Activated naive CD4-positive, alpha-beta T cell treated with anti-CD3 and anti-CD28 coated beads, Interleukin-2, amount 50 U/mL, for 72 hours (primary cell): ENCODE results near the gene ALS2. TPM values are rescaled to one million over a fixed set of nuclear protein-coding genes. Genes with fewer than 3 reads are reported as not detected.
A peak's percentile ranks its signal among the peaks of the same experiment; 100 is the strongest.

Source experiments
- ATAC-seq, 2 donors: fragments of 150-1000 bp; cut with Tn5 transposase; 2 replicates each; pipeline ENCODE4 v1.10.0; 2021; ENCODE audit warnings: mild to moderate bottlenecking in 2 of 2, moderate library complexity in 2 of 2
- DNase-seq, 2 donors: peaks; one replicate each; pipeline ENCODE4 v3.0.0; 2021 to 2022; ENCODE audit warnings: low spot score in 2 of 2
- H3K27ac Mint-ChIP-seq, 2 donors: one replicate each; pipeline ENCODE4 v1.8.0; 2022; ENCODE audit warnings: mild to moderate bottlenecking in 2 of 2, mixed read lengths in 2 of 2
- H3K36me3 Mint-ChIP-seq, 2 donors: one replicate each; pipeline ENCODE4 v1.8.0; 2022; ENCODE audit warnings: mixed read lengths in 2 of 2
- H3K9me3 Mint-ChIP-seq, 2 donors: one replicate each; pipeline ENCODE4 v1.8.0; 2022; ENCODE audit warnings: mixed read lengths in 2 of 2
- total RNA-seq, 2 donors: library from RNA; stranded (reverse); gene quantifications; one replicate each; pipeline ENCODE4 v1.2.3, GENCODE V29; 2022

The ALS2 gene
- total RNA-seq, 2 donors from 2014 or later = 12.1 to 12.7 TPM

DNA sequence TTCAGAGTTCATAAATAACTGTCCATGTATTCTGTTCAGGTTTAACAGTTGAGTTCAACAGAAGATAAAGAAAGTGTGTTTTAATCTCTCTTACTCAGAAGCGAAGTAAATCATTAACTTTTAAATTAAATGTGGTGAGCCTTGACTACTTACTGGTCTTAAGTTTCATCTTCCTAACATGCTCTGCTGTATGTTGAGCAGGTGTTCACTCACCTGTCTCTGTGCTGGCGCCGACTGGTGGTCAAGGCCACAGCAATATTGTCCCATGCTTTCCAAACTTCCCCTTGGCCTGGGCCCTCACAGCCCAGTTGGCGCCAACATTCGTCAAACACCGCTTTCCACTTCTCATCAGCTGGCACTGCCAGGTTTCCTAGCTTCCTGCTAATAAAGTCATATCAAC lies 65.3 kb downstream of the ALS2 start:
- ATAC-seq (no peak), DNase-seq (no peak)
- Mint-ChIP-seq H3K36me3 (peaks cover 16 to 25% of the 10 kb centered on the region in 2 donors), H3K27ac (peak overlapping the region in 1 of 2 donors; percentile 80), H3K9me3 (peaks cover 0 to 7% of the 10 kb centered on the region in 2 donors)

DNA sequence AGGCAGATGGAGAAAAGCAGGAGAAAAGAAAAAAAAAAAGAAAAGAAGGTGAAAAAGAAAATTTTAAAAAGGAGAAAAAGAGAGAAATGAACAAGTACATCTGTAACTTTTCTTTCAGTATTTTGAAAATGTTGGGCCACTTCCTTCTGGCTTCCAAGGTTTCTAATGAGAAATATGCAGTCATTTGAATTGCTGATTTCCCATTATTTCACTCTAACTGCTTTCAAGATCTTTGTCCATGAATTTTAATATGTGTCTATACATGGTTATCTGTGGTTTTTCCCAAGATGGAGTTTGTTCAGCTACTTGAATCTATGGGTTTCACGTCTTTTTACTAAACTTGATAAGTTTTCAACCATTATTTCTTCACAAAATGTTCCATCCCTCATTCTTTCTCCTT lies 68.0 kb downstream of the ALS2 start:
- H3K27ac Mint-ChIP-seq = no peak overlapping the region

DNA sequence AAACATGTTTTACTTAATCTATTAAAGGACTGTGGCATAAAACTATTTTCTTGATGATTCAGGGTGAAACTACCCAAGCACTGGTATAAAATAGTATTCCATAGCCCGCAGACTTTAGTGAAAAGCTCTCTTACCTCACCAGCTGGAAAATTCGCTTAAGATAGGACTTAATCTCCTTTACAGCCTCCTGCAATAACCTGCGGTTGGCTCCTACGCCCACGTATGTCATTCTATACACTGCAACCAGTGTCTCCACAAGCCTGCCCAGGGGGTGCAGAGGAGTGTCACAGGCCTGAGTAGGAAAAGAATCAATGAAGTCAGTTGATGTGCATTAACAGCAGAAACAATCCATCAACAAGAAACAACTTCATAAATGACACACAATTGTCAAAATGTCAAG lies 71.0 kb downstream of the ALS2 start:
- Mint-ChIP-seq H3K36me3 (peaks cover 0 to 5% of the 10 kb centered on the region in 2 donors), H3K27ac (no peak overlapping the region), H3K9me3 (no peaks in the 10 kb centered on the region)
- ATAC-seq (no peak), DNase-seq (no peak)

More for the DNA sequence above, 68.0 kb downstream of the ALS2 start:
- Mint-ChIP-seq H3K9me3 (no peaks in the 10 kb centered on the region), H3K36me3 (peaks cover 6 to 16% of the 10 kb centered on the region in 2 donors)
- ATAC-seq (no peak), DNase-seq (no peak)

GRCh38 chr2:201709049-201709448 lies 71.7 kb downstream of the ALS2 start:
- H3K36me3 Mint-ChIP-seq = no peaks in the 10 kb centered on the region
- no peaks in the 10 kb centered on the region for H3K9me3 Mint-ChIP-seq
- DNase-seq = no peak
- ATAC-seq = no peak
- H3K27ac Mint-ChIP-seq = no peak overlapping the region

DNA sequence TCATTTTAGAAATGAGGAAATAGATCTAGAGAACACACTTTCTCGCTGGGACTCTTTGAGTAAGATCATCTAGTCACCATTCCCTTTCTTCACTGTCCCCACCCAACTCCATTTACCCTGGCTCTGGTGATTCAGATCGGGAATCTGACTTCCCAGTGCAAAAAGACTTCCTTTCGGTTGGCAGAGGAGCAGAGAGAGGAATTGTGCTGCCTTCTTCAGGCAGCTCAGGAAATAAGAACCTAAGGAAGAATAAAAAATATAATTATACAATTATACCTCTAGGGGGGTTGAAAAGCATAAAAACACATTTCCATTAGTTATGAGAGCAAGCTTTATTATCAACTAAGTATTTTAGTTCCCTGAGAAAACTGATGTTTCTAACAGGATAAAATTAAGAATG lies 73.0 kb downstream of the ALS2 start:
- ATAC-seq (no peak), DNase-seq (no peak)
- Mint-ChIP-seq H3K27ac (peak overlapping the region in 1 of 2 donors; percentile 45), H3K9me3 (no peaks in the 10 kb centered on the region), H3K36me3 (no peaks in the 10 kb centered on the region)

DNA sequence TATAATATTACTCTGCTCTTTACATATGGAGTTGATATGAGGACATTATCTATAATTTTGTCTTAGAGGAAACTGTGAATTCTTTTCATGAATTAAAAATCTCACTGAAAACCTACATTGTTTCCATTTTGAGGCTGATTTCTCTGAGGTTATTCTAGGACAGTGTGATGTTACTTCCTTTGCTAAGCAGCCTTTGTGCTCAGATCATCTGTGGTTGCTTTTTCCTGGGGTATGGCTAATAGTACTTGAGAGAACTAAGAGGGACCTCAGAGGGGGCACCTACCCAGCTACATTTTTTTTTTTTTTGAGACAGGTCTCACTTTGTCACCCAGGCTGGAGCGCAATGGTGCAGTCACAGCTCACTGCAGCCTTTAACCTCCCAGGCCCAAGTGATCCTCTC lies 73.6 kb downstream of the ALS2 start:
- H3K36me3 Mint-ChIP-seq = no peaks in the 10 kb centered on the region
- no peak overlapping the region for H3K27ac Mint-ChIP-seq
- H3K9me3 Mint-ChIP-seq = no peaks in the 10 kb centered on the region
- no peak for DNase-seq
- ATAC-seq = no peak

DNA sequence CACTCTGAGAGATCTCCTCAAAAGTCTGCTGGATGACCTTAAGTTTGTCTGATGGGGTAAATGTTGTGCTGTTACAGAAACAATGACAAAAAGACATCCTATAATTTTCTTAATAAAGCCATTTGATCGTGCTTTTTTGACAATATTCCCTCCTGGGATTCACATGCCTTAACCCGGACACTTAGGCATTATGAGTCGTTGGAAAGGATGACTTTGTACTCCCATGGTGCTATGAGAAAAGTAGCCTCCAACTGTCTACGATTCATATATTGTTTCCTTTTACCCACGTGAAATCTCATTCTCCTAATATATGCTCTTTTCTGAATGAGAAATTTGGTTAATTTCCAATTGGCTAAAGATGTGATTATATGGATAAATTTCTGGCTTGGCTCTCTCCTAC lies 76.2 kb downstream of the ALS2 start:
- no peaks in the 10 kb centered on the region for H3K36me3 Mint-ChIP-seq
- H3K9me3 Mint-ChIP-seq = no peaks in the 10 kb centered on the region
- no peak overlapping the region for H3K27ac Mint-ChIP-seq
- ATAC-seq (no peak), DNase-seq (no peak)

DNA sequence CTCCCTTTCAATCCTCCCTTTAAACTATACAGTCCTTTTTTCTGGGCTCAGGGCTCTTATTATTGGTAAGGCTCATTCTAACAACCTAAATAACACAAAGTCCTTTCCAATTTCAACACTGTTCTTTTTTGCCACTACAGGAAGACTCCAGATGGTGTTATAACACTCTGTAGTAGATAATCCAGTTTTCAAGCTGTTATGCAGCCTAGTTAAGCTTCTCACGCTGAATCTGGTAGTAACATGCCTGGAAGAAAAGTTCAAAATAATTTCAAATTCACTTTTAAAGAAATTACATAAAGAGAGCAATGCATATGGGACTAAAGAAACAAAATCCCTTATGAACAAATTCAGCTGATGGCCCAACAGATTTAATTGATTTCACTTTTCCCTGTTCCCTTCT lies 79.1 kb downstream of the ALS2 start:
- H3K27ac Mint-ChIP-seq = no peak overlapping the region
- H3K36me3 Mint-ChIP-seq = no peaks in the 10 kb centered on the region
- DNase-seq (no peak), ATAC-seq (no peak)
- no peaks in the 10 kb centered on the region for H3K9me3 Mint-ChIP-seq

- Mint-ChIP-seq H3K9me3 (no peaks in the 10 kb centered on the region), H3K36me3 (no peaks in the 10 kb centered on the region), H3K27ac (no peak overlapping the region)
- DNase-seq = no peak
- no peak for ATAC-seq
These were observed 81.3 kb downstream of the ALS2 start for GRCh38 chr2:201699416-201699815.

DNA sequence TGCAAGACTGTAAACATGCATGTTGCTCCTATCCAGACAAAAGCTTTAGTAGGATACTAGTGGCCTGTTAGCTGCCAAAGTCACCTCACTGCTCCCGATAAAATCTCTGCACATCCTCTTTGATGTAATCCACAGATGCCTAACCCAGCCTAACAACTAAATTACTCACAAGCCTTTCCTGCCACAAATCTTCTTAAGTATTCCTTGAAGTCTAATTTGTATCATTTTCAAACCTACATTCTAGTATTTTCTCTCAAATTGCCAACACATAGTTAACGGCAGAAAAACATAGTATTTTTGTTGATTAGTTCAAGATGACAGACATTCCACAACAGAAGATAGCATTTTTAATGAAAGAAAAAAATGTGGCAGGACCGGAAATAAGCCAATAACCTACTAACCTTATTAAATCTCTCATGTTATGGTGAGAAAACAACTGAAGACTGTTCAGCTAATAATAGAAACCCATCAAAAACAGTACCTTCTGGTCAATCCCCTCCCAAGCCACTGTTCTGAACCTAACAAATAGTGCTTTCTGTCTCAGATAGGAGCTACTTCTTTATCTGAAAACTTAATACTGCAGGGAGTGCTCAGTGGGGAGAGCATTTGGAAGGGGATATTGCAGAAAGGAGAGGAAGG lies 82.0 kb downstream of the ALS2 start, which contains the start of gene MPP4:
TSS of gene MPP4 (minus strand) at position 57 of the 639 bp plus-strand sequence. CDS start 4,690 bp downstream, outside the sequence.
- DNase-seq = no peak
- no peak for ATAC-seq
- H3K36me3 Mint-ChIP-seq = no peaks in the 10 kb centered on the region
- no peak within 1 kb of the TSS for H3K27ac Mint-ChIP-seq
- no peaks in the 10 kb centered on the region for H3K9me3 Mint-ChIP-seq

DNA sequence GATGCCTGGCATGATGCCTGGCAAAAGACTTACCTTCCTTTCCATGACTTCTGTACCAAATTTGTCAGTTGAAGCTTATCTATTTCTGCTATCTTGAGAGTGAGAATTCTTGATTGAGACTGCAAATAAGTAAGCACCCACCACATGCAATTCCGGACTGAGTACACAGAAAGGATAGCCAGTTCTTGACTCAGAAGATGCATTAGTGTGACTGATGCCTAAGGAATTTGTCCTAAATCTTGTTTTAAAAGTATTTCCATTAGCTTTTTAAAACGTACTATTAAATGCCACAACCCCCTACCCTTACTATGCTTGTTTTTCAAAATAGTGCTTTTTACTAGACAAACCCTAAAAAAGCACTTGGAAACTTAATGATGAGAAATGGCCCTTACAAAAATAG lies 82.8 kb downstream of the ALS2 start:
- Mint-ChIP-seq H3K36me3 (no peaks in the 10 kb centered on the region), H3K27ac (no peak overlapping the region), H3K9me3 (no peaks in the 10 kb centered on the region)
- no peak for DNase-seq
- ATAC-seq = no peak

DNA sequence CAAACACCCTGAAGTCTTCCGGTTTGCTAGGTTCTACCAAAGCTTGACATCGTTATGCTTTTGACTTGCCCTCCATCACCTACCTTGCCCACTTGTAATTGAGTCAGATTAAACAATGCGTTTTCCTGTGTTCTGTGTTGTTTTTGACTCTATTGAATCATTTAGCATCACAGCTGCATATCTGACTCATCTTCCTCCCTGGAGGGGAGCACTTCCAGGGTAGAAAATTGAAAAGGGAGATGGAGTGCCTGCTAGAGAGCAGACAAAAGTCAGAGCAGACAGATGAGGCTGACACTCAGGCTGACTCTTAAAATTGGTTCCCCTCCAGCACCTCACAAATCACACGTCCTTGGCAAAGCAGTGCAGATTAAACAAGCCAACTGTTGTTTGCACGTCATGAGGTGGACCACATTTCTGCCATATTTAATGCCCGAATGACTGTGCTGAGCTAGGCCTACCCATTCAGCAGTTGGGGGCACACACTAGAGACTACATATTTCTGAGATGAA lies 84.5 kb downstream of the ALS2 start:
- Mint-ChIP-seq H3K36me3 (no peaks in the 10 kb centered on the region), H3K9me3 (no peaks in the 10 kb centered on the region), H3K27ac (no peak overlapping the region)
- DNase-seq (no peak), ATAC-seq (peak in 1 of 2 donors; percentile 51)

DNA sequence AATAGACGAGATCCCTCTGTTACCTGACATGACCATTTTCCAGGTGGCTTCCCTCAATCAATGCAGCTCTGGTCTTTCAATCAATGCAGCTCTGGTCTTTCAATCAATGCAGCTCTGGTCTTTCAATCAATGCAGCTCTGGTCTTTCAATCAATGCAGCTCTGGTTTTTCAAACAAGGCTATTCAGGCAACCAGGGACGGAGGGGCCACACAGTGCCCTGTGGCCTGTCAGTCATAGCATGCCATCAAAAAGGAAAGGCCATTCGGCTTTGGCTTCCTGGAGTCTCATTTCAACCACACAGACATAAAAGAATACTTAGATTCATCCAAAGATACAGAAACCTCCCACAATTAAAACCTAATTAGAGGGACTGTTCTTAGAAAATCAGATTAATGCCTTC lies 95.6 kb downstream of the ALS2 start:
- ATAC-seq = no peak
- Mint-ChIP-seq H3K27ac (no peak overlapping the region), H3K9me3 (no peaks in the 10 kb centered on the region), H3K36me3 (no peaks in the 10 kb centered on the region)
- DNase-seq = no peak

DNA sequence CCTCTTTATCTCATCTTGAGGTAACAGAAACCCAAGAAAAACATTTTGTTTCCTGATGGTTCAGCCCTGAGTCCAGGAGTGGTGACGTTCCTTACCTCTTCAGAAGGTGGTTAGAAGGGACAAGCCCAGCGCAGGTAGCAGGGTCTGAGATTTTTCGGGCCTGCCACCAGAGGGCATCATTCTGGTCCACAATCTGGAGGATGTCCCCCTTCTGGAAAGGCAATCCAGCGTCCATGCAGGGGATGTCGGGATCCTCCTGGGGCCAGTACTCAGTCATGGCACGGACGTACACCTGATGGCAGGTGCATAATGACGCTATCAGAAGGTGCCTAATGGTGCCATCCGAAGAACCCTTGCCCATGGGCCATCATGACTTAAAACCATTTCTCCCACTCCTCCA lies 100.0 kb downstream of the ALS2 start:
- ATAC-seq (peak in 1 of 2 donors; percentile 24), DNase-seq (peak in 1 of 2 donors; percentile 25)
- Mint-ChIP-seq H3K36me3 (no peaks in the 10 kb centered on the region), H3K9me3 (no peaks in the 10 kb centered on the region), H3K27ac (no peak overlapping the region)

DNA sequence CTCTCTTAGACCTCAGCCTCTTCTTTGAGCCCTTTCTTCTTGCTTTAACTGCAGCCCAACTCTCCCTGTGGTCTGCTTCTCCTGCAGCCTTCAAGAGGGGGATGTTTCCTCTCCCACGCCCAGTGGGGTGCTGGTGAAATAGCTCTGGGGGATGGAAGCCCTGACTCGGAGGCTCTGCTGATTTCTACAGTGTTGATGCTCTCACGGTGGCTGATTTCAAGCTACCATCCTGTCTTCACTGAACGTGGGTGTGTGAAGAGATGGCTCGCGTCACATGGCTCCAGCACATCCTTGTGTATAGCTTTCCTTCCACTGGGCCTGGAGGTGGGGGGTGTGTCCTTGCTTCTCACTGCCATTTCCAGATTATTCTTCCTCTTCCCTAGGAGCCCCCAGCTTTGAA lies 102.3 kb downstream of the ALS2 start:
- H3K27ac Mint-ChIP-seq = no peak overlapping the region
- ATAC-seq = no peak

DNA sequence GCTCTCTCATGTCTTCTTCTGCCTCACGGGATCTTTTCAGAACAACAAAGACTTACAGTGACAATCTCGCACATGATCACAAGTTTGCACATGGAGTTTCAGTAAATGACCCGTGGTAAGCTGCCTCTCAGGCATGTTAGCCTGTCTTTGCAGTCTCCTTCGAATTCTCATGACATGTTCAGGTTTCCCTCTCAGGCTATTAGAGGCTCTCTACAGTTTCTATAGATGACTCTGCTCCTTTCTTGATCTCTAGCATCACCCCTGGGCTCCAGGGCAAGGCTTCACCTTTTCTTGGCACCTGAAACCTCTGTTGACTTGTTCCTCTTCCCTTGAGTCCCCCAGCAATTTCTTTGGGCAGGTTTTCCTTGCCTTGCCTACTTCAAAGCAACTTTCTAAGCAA lies 105.3 kb downstream of the ALS2 start:
- H3K9me3 Mint-ChIP-seq = peaks cover 0 to 4% of the 10 kb centered on the region in 2 donors
- H3K27ac Mint-ChIP-seq = no peak overlapping the region
- DNase-seq = no peak
- ATAC-seq = no peak
- H3K36me3 Mint-ChIP-seq = no peaks in the 10 kb centered on the region

More for the DNA sequence above, 102.3 kb downstream of the ALS2 start:
- Mint-ChIP-seq H3K9me3 (no peaks in the 10 kb centered on the region), H3K36me3 (no peaks in the 10 kb centered on the region)
- no peak for DNase-seq

GRCh38 chr2:201674794-201675193 lies 105.9 kb downstream of the ALS2 start:
- Mint-ChIP-seq H3K27ac (no peak overlapping the region), H3K9me3 (peaks cover 0 to 4% of the 10 kb centered on the region in 2 donors), H3K36me3 (no peaks in the 10 kb centered on the region)
- DNase-seq (no peak), ATAC-seq (no peak)

DNA sequence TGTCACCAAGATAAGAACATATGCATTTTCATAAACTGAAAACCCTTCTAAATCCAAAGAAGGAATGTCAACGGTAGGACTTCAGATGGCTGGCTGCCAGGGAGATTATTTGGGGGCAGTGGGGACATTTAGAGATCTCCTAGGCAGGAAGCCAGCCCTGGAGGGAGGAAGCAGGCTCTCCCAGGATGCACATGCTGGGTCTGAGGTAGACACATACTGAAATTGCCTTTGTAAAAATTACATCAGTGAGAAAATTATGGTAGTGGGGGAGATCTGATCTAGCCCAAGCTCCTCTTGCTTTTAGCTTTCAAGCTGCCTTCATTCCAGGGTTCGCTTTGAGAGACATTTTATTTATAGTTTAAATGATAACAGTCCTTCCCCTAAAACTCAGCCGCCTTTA lies 106.4 kb downstream of the ALS2 start:
- Mint-ChIP-seq H3K36me3 (no peaks in the 10 kb centered on the region), H3K27ac (no peak overlapping the region), H3K9me3 (peaks cover 0 to 4% of the 10 kb centered on the region in 2 donors)
- ATAC-seq = no peak
- no peak for DNase-seq
